Left colon (tissue), 2 donors: ENCODE results near the gene MIEN1. TPM values are rescaled to one million over a fixed set of nuclear protein-coding genes. Genes with fewer than 3 reads are reported as not detected.
"Not testable (repeated sequence)": the region's sequence is repeated elsewhere in the genome, so short reads cannot be mapped to it uniquely, and the experiment has no call there.

Experiments
- ATAC-seq: fragments of 200-7000 bp; cut with Tn5 transposase; one replicate; pipeline ENCODE4 v1.9.1; 2020; ENCODE audit warnings: mild to moderate bottlenecking, moderate library complexity
- DNase-seq, 2 donors: peaks; one replicate each; pipeline ENCODE4 v3.0.0-alpha.2; 2020
- intact Hi-C, 2 donors: fragments of 100-400 bp; cut with DNase I in 1 of 2; cut with micrococcal nuclease in 1 of 2; formaldehyde crosslinking; loops; one replicate each; pipeline versions ENCODE4 v1.11.2 to v1.14.0; 2022; cut with DNase I, micrococcal nuclease
- long read RNA-seq: library from polyadenylated mRNA; unstranded; transcript quantifications from one replicate; pipeline ENCODE4 v2.0.0, GENCODE V29; 2021
- total RNA-seq, 2 donors: library from RNA; stranded (reverse); fragmentation: NEBNext Ultra II Directional; extraction: Animal tissue kit (Norgen Biotek cat#: 25700); gene quantifications; one replicate each; pipeline ENCODE4 v1.2.1, GENCODE V29; 2021
- donor health status: DM: no; HTN: no; CAD: no.
- donor health status: DM: yes; HTN: yes; CAD: no.

MIEN1 gene, protein sequence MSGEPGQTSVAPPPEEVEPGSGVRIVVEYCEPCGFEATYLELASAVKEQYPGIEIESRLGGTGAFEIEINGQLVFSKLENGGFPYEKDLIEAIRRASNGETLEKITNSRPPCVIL
- total RNA-seq: 10 to 100 TPM; 66.5 to 85.6 TPM
- long read RNA-seq, transcript MIEN1-201 (4 exons, 1,006 nt): major isoform, 14 of 15 reads
- long read RNA-seq, partial matches to known transcripts: 0 of 15 reads
- long read RNA-seq, other reads (novel, unspliced or antisense): 0 of 15 reads

DNA sequence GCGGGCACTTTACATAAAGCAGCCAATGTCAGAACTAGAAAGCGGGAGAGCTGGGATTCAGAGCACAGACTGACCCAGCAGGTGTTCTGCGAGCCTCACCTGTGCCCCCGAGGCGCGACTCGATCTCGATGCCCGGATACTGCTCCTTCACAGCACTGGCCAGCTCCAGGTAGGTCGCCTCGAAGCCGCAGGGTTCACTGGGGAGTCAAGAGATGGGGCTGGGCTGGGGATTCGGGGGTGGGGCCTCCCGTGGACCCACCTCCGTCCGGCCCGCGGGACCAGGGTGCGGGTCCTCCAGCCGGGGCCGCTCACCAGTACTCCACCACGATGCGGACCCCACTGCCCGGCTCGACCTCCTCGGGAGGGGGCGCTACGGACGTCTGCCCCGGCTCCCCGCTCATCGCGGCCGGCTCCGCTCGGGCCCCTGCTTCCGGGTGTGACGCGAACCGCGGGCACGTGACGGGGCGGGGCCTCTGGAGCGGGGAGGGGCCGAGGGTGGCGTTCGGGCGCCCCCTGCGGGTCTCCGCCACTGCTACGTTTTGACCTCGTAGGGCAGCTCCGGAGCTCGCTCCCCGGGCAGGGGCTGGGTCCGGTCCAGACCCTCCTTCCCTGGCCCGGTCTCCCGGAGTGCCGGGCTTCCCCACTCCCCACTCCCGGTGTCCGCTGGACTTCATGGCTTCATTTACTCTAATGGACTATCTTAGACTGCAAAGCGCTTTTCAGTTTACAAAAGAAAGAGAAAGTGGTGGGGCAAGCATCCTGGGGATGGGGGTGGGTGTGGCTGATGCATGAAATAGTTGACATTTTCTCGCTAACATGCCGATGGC, at the start of gene MIEN1:
Gene MIEN1, minus strand, starts transcription at position 438 of the 827 bp plus-strand sequence. Its CDS starts 37 bp downstream, at position 401.
- intact Hi-C loops: no loop called here
- ATAC-seq (peak; percentile 89), DNase-seq (peak; percentile 86 to 96)

DNA sequence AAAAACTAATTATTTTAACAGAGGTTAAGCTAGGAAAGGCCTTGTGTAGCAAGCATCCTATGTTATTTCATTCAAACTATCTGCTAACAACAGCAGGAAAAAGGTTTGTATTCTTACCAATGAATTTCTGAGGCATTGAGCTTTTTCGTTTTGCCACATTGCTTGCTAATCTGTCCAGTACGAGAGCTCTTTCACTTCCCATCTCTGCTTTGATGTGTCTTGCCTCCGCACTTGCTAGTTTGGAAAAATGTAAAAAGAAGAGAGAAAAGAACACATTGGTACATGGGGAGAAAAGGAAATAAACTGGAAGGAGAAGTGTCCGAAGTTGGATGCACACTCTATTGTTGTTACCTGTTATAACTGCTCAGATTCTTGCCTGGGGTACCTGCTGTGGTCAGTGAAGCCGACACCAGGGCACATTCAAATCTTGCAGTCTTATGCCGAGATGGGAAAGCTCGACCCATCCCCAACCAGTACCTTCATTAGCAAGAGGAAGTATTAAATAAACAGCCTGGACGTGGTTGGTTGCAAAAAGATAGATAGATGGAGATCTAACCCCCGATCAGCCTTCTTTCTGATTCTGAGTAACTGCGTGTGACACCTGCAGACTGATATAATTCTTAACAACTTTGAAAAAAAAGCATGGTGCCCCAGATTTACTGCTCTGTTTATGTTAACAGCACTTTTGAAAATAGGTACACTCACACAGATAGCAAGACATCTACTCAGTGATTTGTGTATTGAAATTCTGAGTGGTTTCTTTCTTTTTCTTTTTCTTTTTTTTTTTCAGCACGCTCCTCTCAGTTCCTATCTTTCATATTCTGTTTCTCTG, 47.4 kb upstream of the MIEN1 start:
- DNase-seq (no peak), ATAC-seq (no peak)
- intact Hi-C loops: no loop called here

DNA sequence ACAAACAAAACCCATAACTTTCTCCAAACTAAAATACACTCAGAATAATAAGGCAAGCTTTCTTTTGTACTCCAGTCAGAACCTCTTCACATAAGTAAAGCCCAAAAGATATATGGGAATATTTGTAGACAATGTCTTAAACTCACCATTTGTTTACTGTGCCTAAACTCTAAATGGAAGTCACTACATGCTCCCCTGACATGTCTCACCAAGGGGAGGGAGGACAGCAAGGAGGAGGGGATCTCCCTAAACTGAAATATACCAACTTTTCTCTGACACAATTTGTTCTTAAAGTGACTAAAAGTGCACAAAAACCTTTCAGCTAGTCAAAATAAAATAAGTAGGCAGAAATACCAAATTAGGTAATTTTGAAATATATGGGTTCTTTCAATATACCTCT, 45.9 kb upstream of the MIEN1 start:
- no peak for DNase-seq
- no peak for ATAC-seq
- intact Hi-C loops: no loop called here

DNA sequence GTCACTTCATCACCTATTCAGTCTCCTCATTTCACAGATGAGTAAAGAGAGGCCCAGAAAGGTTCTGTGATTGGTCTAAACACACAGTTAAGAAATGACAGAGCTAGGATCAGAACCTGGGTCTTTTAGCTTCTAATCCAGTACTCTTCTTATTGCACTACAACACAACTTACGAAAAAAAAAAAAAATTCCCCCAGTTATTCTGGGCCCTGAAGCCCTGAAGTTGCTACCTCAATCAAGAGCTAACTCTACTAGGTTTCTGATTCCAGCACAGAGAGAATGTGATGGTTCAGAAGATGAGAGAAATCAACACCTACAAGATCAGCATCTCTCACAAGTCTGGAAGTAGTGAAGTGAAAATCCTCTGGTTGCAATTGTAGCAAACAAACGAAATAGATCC, 44.7 kb upstream of the MIEN1 start:
- intact Hi-C loops: no loop called here
- no peak for DNase-seq
- no peak for ATAC-seq

DNA sequence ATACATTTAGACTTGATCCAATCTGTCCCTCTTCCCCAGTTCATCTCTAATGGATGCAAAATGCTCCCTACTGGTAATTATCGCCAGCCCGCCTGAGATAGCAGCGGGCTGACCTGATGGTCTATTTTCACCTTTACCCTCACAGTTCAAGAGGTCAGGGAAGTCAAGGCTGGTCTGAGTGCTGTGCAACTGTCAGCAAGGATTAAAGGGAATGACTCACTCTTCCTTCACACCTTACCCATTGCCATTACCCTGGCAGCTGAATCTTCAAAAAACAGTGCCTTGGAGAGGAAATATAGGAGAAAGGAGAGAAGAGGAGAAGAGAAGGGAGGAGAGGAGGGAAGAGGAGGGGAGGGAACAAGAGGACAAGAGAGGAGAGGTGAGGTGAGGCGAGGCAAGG, 43.7 kb upstream of the MIEN1 start:
- intact Hi-C loops: no loop called here
- no peak for ATAC-seq

DNA sequence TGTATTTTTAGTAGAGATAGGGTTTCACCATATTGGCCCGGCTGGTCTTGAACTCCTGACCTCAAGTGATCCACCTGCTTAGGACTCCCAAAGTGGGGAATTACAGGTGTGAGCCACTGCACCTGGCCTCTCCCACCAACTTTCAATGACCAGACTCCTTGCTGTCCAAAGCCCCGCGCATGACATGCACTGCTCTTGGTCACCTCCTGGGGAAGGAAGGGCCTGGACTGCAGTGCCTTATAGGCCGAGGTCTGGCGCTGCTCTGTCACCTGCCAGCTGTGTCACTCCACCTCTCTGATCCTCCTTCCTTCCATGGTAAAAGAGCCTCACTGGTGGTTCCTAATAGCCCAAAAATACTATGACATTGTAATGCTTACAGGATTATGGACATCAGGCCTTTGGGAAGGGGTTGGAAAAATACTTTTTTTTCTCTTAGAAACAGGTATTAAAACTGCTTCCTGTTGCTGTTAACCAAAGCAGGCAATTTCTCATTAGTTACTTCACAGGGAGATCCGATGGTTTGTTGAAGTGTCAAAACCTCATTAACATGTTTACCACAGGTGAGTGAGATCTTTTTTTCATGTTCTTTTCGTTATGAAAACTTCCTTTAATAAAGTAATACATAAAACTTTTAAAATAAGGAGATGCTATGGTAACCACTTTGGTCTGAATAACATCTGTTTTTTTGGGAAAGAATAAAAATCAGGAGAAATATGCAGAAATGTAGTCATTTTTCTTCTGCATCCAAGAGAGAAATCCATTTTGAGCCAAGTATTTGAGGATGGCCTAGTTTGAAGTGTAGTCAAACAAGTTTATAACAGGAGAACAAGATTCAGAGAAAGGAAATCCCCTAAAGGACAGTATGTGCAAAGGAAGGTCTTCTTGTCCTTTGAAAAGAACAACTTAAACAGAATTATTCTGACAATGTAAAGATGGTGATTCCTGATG, 42.9 kb upstream of the MIEN1 start:
- intact Hi-C loops: no loop called here
- DNase-seq: no peak

More for the DNA sequence above, 43.7 kb upstream of the MIEN1 start:
- DNase-seq: no peak

DNA sequence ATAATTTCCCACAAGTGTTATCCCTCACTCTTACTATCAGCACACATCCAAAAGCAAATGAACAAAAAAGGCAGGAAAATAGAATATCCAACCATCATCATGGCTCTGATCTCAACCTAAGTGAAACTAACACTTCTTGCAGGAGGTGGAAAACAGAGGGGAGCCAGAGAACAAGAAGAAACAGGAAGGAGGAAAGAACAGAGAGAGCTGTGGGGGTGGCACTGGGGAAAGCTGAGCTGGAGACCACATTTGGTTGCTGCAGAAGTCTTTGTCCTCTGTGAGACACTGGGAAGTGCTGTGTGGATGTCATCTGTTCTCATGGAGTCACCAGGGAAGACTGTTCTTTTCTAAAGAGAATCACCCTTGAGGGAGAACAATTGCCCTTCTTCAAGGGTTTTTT, 42.1 kb upstream of the MIEN1 start:
- ATAC-seq: no peak
- intact Hi-C loops: no loop called here
- DNase-seq: no peak

More for the DNA sequence above, 42.9 kb upstream of the MIEN1 start:
- no peak for ATAC-seq

DNA sequence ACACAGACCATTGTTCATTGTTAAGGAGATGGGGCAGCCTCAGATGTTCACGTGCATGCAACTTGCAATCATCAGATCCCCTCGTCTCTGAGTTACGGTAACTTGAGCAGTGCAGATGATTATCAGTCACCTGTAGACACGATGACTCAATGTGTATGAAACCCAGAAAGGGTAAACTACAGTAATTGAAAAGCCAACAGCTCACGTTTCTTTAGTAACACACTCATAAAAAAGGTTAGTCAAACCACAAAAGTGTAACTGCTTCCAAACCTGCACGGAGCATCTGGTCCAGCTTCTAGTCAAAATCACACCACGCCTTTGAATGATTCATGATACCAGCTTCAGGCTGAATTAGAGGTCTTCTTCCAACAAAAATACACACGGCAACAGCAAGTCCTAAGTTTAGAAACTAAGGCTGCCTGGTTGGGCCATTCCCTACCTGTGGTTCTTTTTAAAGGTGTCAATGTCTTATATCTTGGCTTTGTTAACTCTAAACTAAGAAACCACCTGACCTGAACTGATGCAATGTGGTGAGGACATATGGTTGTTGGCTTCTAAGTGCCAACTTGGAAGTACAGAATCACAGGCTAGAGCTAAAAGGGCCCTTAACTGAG, 39.7 kb upstream of the MIEN1 start:
- no peak for DNase-seq
- intact Hi-C loops: no loop called here
- ATAC-seq: peak; percentile 34

DNA sequence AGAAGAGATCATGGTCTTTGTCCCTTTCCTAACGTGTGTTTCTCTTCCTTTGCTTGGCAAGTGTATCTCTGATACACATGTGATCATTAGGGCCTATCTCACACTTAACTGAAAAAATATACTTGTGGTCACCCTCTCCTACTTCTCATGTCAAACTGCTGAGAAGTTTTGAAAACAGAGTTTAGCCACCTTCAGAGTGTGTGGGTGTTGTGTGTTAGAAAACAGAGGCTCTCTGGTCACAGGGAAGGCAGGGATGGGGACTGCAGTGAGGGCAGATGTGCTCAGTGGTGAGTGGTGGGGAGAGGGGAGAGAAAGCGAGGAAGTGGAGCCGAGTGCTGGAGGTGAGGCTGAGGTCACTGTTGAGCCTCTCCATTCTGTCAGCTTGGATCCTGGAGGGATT, 36.8 kb upstream of the MIEN1 start:
- no peak for DNase-seq
- ATAC-seq: no peak
- intact Hi-C loops: no loop called here

DNA sequence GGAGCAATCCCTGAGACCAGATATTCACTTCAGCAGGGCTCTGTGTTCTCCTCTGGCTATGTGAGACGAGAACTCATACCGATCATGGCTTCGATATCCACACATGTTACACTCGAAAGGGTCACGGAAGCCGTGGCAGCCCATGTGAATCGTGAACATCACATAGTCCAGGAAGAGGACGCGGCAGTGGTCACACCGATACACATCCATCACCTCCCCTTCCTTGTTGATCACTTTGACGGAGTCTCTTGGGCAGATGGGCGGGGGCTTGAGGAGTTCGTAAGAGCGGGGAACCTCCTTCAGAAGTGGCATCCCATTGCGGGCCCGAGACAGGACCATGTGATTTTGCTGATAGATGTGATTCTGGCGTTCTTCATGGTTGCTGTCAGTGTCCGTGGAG, 35.4 kb upstream of the MIEN1 start:
- no peak for DNase-seq
- intact Hi-C loops: no loop called here

DNA sequence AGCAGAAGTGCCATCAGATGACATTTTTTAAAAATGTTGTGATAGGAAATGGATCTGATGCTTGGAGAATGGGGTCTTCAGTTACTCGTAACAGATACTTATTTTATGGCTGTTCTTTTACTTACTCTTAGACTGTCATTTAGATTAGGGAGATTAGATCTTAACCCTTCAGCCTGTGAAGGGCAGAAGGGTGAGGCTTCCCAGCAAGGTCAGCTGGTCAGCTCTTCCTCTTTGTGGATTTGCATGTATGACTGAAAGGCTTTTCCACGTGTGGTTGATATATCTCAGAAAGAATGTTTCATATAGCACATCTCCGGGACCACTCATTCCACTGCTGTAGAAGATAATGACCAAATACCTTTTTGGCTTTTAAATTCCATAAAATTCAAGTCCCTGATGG, 34.8 kb upstream of the MIEN1 start:
- intact Hi-C loops: no loop called here
- DNase-seq (no peak), ATAC-seq (no peak)

More for the DNA sequence above, 35.4 kb upstream of the MIEN1 start:
- ATAC-seq: no peak

DNA sequence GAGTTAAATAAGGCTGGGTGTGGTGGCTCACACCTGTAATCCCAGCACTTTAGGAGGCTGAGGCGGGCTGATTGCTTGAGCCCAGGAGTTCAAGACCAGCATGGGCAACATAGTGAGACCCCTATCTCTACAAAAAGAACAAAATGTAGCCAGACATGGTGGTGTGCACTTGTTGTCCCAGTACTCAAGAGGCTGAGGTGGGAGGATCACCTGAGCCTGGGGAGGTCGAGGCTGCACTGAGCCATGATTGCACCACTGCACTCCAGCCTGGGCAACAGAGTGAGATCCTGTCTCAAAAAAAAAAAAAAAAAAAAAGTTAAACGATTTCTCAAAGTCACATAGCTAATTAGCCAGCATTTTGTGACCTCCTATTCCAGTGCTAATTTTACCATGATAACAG, 33.8 kb upstream of the MIEN1 start:
- intact Hi-C loops, DNase-seq, ATAC-seq: not testable (repeated sequence)

DNA sequence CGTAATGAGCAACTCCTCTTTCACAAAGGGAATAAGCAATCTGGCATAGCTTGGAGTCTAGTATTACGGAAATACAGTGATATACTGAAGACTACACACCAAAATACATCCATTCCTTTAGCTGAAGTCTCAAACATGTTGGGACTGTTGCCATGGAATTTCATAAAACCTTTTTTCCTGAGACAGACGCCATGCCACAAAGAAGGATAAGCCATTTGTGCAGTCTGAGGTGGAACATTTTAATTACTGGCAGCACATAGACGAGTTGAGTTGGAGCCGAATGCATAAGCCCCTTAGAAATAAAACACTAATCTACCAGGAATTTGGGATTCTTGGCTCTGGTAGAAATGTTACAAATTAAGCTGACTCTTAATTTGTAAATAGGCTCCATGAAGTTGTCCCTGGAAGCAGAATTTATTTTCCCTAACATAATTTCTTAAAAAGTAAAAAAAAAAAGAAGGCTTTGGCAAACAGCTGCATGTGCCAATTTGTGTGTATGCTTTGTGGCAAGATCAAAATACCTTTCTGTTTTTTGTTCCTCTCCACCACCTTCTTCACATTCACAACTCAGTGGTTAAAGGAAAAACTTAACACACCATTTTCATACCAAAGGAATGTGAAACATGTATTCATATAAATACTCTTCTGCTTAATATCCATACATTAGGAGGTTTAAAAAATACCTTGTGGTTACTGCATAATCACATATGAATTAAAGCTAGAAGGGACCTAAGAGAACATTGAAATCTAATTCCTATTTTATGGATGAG, 32.9 kb upstream of the MIEN1 start:
- DNase-seq (no peak), ATAC-seq (no peak)
- intact Hi-C loops: no loop called here

DNA sequence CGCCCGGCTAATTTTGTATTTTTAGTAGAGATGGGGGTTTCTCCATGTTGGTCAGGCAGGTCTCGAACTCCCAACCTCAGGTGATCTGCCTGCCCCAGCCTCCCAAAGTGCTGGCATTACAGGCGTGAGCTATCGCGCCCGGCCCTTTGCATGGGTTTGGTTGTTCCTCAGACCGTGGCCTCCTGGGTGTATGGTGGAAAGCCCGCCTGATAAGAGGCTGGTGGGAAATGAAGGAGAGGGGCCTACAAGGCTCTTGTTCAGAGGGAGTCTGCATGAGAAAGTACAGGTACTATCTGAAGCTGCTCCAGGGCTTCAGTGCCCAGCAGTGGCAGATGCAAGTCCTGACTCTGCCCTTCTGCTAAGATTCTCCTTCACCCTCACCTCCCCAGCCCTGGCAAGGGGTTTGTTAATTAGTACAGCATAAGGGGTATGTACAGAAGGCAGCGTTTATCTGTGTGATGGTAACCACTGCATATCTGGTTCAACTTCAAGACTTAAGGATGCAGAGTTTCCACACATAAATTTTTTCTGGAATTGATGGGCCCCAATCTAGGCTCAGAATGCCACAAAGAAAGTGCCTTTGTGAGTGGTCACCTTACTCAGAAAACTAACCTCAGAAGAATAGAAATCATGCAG, 31.6 kb upstream of the MIEN1 start:
- ATAC-seq (no peak), DNase-seq (no peak)
- intact Hi-C loops: no loop called here

DNA sequence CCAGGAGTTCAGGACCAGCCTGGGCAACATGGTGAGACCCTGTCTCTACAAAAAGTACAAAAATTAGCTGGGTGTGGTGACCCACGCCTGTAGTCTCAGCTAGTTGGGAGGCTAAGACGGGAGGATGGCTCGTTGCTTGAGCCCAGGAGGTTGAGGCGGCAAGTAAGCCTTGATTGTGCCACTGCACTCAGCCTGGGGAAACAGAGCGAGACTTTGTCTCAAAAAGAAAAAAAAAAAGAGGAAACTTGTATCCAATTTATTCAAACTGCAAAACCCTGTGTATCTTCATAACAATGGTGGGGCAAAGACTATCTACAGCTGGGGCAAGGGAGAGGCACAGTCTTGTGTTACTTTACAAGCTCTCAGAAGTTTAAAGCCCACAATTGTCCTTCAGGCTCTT, 28.9 kb upstream of the MIEN1 start:
- no peak for DNase-seq
- ATAC-seq: no peak
- intact Hi-C loops: no loop called here

DNA sequence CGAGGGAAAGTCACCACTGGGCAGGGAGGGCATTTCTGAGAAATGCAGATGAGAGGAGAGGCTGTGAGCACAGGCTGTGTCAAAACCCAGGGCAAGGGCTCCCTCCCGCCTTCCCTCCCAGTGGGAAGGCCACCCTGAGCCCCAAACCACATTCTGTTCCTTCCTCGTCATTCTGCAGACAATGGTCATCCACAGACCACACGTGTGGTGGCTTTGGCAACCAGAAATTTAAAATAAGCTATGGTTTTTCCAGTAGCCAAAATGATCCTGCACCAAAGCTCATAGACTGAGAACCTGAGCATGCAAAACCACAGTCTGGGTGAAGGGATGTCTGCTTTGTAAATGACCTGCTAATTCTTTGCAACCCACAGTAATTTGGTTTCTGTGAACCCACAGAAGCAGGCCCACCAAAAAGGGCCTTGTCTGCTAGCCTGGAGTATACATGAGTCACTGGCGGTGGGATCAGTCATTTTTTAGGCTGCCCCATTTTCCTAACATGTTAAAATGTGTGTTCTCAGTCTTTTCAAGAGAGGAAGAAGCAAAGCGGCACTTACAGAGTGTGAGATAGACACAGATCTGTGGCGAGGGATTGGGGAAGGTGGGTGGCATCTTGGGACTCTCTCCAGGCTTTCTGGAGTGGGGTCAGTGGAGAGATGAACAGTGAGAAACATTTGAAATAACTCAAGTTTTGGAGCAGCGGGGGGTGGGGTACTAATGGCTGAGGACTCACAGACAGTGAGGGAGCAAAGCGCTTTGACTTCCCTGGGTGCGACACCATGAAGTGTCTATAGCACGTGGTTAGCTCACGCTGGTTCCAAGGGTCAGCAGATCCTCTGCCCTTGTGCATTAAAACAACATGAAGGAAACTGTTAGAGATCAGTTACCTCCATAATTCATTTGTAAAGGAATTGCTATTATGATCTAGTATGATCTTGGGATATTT, 27.9 kb upstream of the MIEN1 start:
- DNase-seq (no peak), ATAC-seq (no peak)
- intact Hi-C loops: no loop called here
